ENCODE data around the gene TRNT1. TPM values are rescaled to one million over a fixed set of nuclear protein-coding genes. Genes with fewer than 3 reads are reported as not detected.

The TRNT1 gene
- total RNA-seq, 2 experiments from 2014 or later, result 25.8 to 30.7 TPM

GRCh38 chr3:3110299-3110630, 16.5 kb upstream of the TRNT1 start, which contains the start of gene IL5RA:
Gene IL5RA, minus strand, starts transcription at chr3:3110374. Its CDS starts 5,390 bp downstream, at chr3:3104984.
- intact Hi-C loops (cut with DNase I, micrococcal nuclease), result no loop called here
- DNase-seq, result peak in 4 of 14 experiments; percentile 16 to 81 (median 74)
- CTCF ChIA-PET, result interaction anchor here (0.7 kb wide), 1 partner anchor 68 kb away, joined by 3 read pairs; no protein-coding TSS in a partner anchor

GRCh38 chr3:3110749-3111361, 15.9 kb upstream of the TRNT1 start:
- Mint-ChIP-seq H3K9me3 (no peaks in the 10 kb centered on the region), H3K36me3 (ENCODE audit: low read depth) (no peaks in the 10 kb centered on the region), H3K4me1 (ENCODE audit: low read depth) (peaks cover 16% of the 10 kb centered on the region), H3K27me3 (peaks cover 11% of the 10 kb centered on the region), H3K27ac (peak overlapping the region; percentile 84), H3K4me3 (no peak overlapping the region)
- TF ChIP-seq CTCF (IDR thresholded peaks at IDR 0.05), result no peak
- POLR2A ChIA-PET, result no interaction called here
- CTCF ChIA-PET, result interaction anchor here (0.7 kb wide), 1 partner anchor 67 kb away, joined by 3 read pairs; no protein-coding TSS in a partner anchor
- ATAC-seq (ENCODE audit: poor library complexity) (no peak), DNase-seq (no peak)
- H3K4me1 ChIP-seq (ENCODE audit: insufficient read depth, low read length), result peaks cover 9% of the 10 kb centered on the region
- intact Hi-C loops (cut with DNase I, micrococcal nuclease), result no loop called here
- no peaks in the 10 kb centered on the region for H3K27me3 ChIP-seq (ENCODE audit: control insufficient read depth in 1 of 2, insufficient read depth in 2 of 2, low read length in 2 of 2)
- H3K9me3 ChIP-seq (ENCODE audit: control insufficient read depth in 1 of 2, insufficient read depth in 1 of 2, low read length in 2 of 2), result no peaks in the 10 kb centered on the region
- no peaks in the 10 kb centered on the region for H3K36me3 ChIP-seq (ENCODE audit: insufficient read depth, low read length)
- peak overlapping the region in 1 of 2 donors; percentile 82 for H3K27ac ChIP-seq (ENCODE audit: low read depth in 1 of 2, low read length in 2 of 2)
- no peak overlapping the region for H3K4me3 ChIP-seq (ENCODE audit: low read length)

More at GRCh38 chr3:3110299-3110630, 16.5 kb upstream of the TRNT1 start, which contains the start of gene IL5RA:
- no peak for TF ChIP-seq CTCF (IDR thresholded peaks at IDR 0.05)
- Mint-ChIP-seq H3K27ac (peak within 1 kb of the TSS; percentile 84), H3K9me3 (no peaks in the 10 kb centered on the region), H3K4me3 (peak within 1 kb of the TSS; percentile 68), H3K36me3 (ENCODE audit: low read depth) (no peaks in the 10 kb centered on the region), H3K4me1 (ENCODE audit: low read depth) (peaks cover 16% of the 10 kb centered on the region), H3K27me3 (peaks cover 15% of the 10 kb centered on the region)
- Histone ChIP-seq H3K27ac (ENCODE audit: low read depth in 1 of 2, low read length in 2 of 2) (peak within 1 kb of the TSS in 1 of 2 donors; percentile 82), H3K4me3 (ENCODE audit: low read length) (peak within 1 kb of the TSS; percentile 23), H3K9me3 (ENCODE audit: control insufficient read depth in 1 of 2, insufficient read depth in 1 of 2, low read length in 2 of 2) (no peaks in the 10 kb centered on the region), H3K27me3 (ENCODE audit: control insufficient read depth in 1 of 2, insufficient read depth in 2 of 2, low read length in 2 of 2) (no peaks in the 10 kb centered on the region), H3K36me3 (ENCODE audit: insufficient read depth, low read length) (no peaks in the 10 kb centered on the region), H3K4me1 (ENCODE audit: insufficient read depth, low read length) (peaks cover 9% of the 10 kb centered on the region)
- peak; percentile 86 for ATAC-seq (ENCODE audit: poor library complexity)
- POLR2A ChIA-PET, result no interaction called here

GRCh38 chr3:3113042-3113709, 13.6 kb upstream of the TRNT1 start:
- H3K4me3 ChIP-seq (ENCODE audit: low read length), result no peak overlapping the region
- Mint-ChIP-seq H3K27me3 (peaks cover 5% of the 10 kb centered on the region), H3K9me3 (no peaks in the 10 kb centered on the region), H3K4me3 (no peak overlapping the region), H3K4me1 (ENCODE audit: low read depth) (peaks cover 16% of the 10 kb centered on the region), H3K27ac (no peak overlapping the region), H3K36me3 (ENCODE audit: low read depth) (no peaks in the 10 kb centered on the region)
- no peaks in the 10 kb centered on the region for H3K9me3 ChIP-seq (ENCODE audit: control insufficient read depth in 1 of 2, insufficient read depth in 1 of 2, low read length in 2 of 2)
- ChIA-PET CTCF (interaction anchor here (1.0 kb wide), 1 partner anchor 11 kb away, joined by 3 read pairs; no protein-coding TSS in a partner anchor), POLR2A (no interaction called here)
- no peak for TF ChIP-seq CTCF (IDR thresholded peaks at IDR 0.05)
- intact Hi-C loops (cut with DNase I, micrococcal nuclease), result no loop called here
- no peaks in the 10 kb centered on the region for H3K36me3 ChIP-seq (ENCODE audit: insufficient read depth, low read length)
- H3K27me3 ChIP-seq (ENCODE audit: control insufficient read depth in 1 of 2, insufficient read depth in 2 of 2, low read length in 2 of 2), result no peaks in the 10 kb centered on the region
- no peak for ATAC-seq (ENCODE audit: poor library complexity)
- H3K27ac ChIP-seq (ENCODE audit: low read depth in 1 of 2, low read length in 2 of 2), result no peak overlapping the region
- H3K4me1 ChIP-seq (ENCODE audit: insufficient read depth, low read length), result peaks cover 9% of the 10 kb centered on the region
- no peak for DNase-seq

All from CD4-positive, alpha-beta T cell (primary cell).